Activated CD8-positive, alpha-beta memory T cell treated with anti-CD3 and anti-CD28 coated beads for 48 hours (primary cell): Measurements from ENCODE around the gene FEM1C.
"Not testable (repeated sequence)": the region's sequence is repeated elsewhere in the genome, so short reads cannot be mapped to it uniquely, and the experiment has no call there.

Experiments
- DNase-seq, 3 experiments: peaks; one replicate each; pipeline ENCODE4 v3.0.0-alpha.2; 2020; ENCODE audit warnings: low read depth in 2 of 3, low spot score in 2 of 3

FEM1C gene

DNA sequence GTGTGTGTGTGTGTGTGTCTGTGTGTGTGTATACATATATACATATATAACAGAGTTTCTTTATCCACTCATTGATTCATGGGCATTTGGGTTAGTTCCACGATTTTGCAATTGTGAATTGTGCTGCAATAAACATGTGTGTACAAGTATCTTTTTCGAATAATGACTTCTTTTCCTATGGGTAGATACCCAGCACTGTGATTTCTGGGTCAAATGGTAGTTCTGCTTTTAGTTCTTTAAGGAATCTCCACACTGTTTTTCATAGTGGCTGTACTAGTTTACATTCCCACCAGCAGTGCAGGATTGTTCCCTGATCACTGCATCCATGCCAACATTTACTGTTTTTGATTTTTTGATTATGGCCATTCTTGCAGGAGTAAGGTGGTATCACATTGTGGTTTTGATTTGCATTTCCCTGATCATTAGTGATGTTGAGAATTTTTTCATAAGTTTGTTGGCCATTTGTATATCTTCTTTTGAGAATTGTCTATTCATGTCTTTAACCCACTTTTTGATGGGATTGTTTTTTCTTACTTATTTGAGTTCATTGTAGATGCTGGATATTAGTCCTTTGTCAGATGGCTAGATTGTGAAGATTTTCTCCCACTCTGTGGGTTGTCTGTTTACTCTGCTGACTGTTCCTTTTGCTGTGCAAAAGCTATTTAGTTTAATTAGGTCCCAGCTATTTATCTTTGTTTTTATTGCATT is 65.3 kb downstream of the FEM1C start:
- not testable (repeated sequence) for DNase-seq

- no peak for DNase-seq
Observed at GRCh38 chr5:115478281-115478680, 66.3 kb downstream of the FEM1C start.

GRCh38 chr5:115477581-115477980 is 67.0 kb downstream of the FEM1C start:
- DNase-seq = no peak

DNA sequence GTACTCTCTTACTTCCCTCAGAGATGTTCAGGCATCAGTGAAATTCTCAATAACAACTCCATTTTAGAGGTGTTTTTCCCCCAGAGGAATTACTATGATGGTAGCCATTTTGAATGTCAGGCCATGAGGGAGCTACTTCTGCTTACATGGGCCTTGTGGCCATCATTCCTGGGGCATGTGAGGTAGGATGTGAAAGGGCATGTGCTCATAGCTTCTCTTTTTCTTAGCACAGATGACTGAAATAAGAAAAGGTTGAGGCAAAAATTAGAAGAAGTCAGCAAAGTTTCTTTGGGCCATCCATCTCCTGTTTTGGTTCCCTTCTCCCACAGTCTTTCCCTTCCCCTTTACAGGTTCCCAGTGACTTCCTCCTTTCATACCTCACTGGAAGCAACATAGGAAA is 68.8 kb downstream of the FEM1C start:
- DNase-seq = no peak

DNA sequence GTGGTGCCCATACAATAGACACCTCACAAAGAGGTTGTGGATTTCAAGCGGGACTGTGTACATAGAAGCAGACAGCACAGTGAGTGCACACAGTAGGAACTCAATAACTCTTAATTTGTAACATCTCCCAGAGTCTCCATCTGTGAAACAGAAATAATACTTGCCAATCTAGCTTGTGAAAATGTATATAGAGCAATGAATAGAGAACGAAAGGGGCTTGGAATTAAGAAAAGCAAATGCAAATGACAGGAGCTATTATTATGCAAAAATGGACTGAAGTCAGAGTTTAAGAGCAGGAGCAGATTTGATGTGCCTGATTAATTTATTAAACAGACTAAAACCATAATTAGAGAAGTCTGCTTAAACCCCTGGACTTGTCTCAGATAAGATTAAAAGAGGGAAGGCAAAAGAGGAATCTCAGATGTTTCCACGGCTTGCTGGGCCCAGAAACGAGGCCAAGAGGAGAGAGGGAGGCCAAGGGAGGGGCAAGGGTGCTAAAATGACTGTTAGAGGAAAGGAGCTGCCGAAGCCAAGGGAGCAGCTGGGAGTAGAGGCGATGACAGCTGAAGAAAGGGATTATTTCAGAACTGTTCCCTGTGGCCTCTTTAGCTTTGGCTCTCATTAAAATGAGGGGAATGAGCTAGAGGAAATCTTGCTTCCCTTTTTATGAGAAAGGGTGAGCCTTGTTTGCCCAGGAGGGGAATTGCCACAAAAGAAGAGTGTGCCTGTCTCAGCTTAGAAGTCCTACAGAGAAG is 72.1 kb downstream of the FEM1C start:
- no peak for DNase-seq

DNA sequence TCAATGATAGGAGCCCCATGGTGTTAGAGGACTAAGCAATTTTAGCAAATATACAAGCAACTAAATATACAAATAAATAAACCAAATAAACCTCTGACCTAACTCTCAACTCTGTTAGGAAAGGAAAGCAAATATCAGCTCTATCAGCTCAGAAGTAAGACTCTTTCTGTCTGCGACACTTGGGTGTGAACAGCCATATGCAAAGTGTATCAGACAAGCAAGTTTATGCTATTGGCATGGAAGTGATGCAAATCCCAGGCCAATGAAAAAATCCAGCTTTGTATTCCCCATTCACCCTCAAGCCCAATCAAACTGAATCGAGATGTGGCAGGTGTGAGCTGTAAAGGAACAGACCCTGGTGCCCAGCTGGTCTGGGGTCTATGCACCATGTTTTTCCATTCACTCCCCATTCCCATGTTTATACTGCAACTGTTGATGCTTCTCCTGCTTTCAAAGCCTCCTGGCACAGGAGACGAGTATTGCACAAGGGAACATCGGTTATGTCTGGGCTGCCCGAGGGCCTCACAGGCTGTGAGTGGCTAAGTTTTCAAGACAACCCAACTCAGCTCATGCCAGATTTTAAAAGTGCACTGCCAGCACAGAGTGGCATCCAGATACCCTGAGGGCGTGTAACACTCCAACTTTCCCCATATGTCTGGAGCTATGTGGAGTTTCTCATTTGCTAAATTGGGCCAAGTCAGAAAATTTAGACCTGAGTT is 73.1 kb downstream of the FEM1C start:
- DNase-seq = no peak

DNA sequence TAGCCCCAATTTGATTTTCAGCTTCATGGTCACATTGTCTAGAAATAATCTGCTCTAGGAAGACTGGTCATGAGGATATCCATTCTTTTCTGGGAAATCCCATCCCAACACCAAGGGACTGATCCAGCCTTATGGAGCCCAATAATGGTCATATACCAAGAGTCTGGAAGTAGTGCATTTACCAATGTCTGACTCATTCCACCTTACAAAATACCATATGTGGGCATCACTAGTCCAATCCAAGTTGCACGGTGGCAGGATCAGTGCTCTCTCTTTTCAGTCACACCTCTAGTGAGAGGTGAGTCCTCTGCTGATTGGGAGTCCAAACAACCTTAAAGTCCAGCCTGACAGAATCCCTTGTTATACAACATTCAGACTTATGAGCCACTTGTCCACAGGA is 73.7 kb downstream of the FEM1C start:
- no peak for DNase-seq
